ENCODE results near the gene ADI1.

GRCh38 chr2:3503483-3503882 is 15.8 kb downstream of the ADI1 start:
- TF ChIP-seq CTCF (IDR thresholded peaks at IDR 0.05; ENCODE audit: insufficient read depth, low read depth, low read length) (no peak), EZH2 (IDR thresholded peaks at IDR 0.05; ENCODE audit: insufficient read depth, low read length) (no peak)

Measured in astrocyte (in vitro differentiated cells and primary cell).